BLaER1 (cell line): Measurements from ENCODE around the gene FYN.

ENCODE experiments used
- H3K27ac ChIP-seq: shearing (Covaris generic); formaldehyde crosslinking; 2 replicates; pipeline ENCODE4 v1.8.1; 2022
- H3K27me3 ChIP-seq: shearing (Covaris generic); formaldehyde crosslinking; 2 replicates; pipeline ENCODE4 v1.8.1; 2022
- H3K36me3 ChIP-seq: shearing (Covaris generic); formaldehyde crosslinking; 2 replicates; pipeline ENCODE4 v1.8.1; 2022
- H3K4me1 ChIP-seq: shearing (Covaris generic); formaldehyde crosslinking; 2 replicates; pipeline ENCODE4 v1.8.1; 2022
- H3K4me2 ChIP-seq: shearing (Covaris generic); formaldehyde crosslinking; 2 replicates; pipeline ENCODE4 v1.8.1; 2022
- H3K4me3 ChIP-seq: shearing (Covaris generic); formaldehyde crosslinking; 2 replicates; pipeline ENCODE4 v1.8.1; 2022
- H3K9ac ChIP-seq: shearing (Covaris generic); formaldehyde crosslinking; 2 replicates; pipeline ENCODE4 v1.8.1; 2022
- H3K9me3 ChIP-seq: shearing (Covaris generic); formaldehyde crosslinking; 2 replicates; pipeline ENCODE4 v1.8.1; 2022
- H4K20me1 ChIP-seq: shearing (Covaris generic); formaldehyde crosslinking; 2 replicates; pipeline ENCODE4 v1.8.1; 2022
- Cebpa-rat ChIP-seq: shearing (Covaris generic); IDR thresholded peaks from 2 replicates; pipeline ENCODE4 v1.8.1; 2022

Gene FYN

DNA sequence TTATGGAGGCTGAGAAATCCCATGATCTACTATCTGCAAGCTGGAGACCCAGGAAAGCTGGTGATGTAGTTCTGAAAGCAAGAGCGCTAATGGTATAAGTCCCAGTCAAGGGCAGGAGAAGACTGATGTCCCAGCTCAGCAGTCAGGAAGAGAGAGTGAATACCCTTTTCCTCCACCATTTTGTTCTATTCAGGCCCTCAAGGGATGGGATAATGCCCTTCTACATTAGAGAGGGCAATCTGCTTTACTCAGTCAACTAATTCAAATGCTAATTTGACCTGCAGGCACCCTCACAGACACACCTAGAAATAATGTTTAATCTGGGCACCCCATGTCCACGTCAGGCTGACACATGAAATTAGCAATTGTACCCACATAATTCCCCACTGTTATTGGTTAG lies 10.8 kb upstream of the FYN start:
- no peak overlapping the region for H3K4me2 ChIP-seq
- H3K4me1 ChIP-seq, result no peaks in the 10 kb centered on the region
- H3K4me3 ChIP-seq, result no peak overlapping the region
- no peak for TF ChIP-seq Cebpa-rat
- no peak overlapping the region for H3K27ac ChIP-seq
- H3K36me3 ChIP-seq, result no peaks in the 10 kb centered on the region
- no peak overlapping the region for H3K9ac ChIP-seq
- no peaks in the 10 kb centered on the region for H4K20me1 ChIP-seq
- H3K9me3 ChIP-seq, result peaks cover 7% of the 10 kb centered on the region
- H3K27me3 ChIP-seq, result no peaks in the 10 kb centered on the region

GRCh38 chr6:111880181-111880888 lies 7.1 kb upstream of the FYN start:
- Histone ChIP-seq H3K4me1 (no peaks in the 10 kb centered on the region), H3K9ac (no peak overlapping the region), H4K20me1 (no peaks in the 10 kb centered on the region), H3K27me3 (no peaks in the 10 kb centered on the region), H3K9me3 (peaks cover 7% of the 10 kb centered on the region), H3K4me2 (no peak overlapping the region), H3K36me3 (no peaks in the 10 kb centered on the region), H3K27ac (no peak overlapping the region), H3K4me3 (no peak overlapping the region)
- no peak for TF ChIP-seq Cebpa-rat

GRCh38 chr6:111875741-111876140 lies 2.5 kb upstream of the FYN start:
- Histone ChIP-seq H4K20me1 (peaks cover 14% of the 10 kb centered on the region), H3K4me1 (peaks cover 21% of the 10 kb centered on the region), H3K27ac (no peak overlapping the region), H3K4me2 (no peak overlapping the region), H3K9ac (no peak overlapping the region), H3K36me3 (no peaks in the 10 kb centered on the region), H3K9me3 (peaks cover 6% of the 10 kb centered on the region), H3K27me3 (no peaks in the 10 kb centered on the region), H3K4me3 (no peak overlapping the region)
- TF ChIP-seq Cebpa-rat, result no peak

DNA sequence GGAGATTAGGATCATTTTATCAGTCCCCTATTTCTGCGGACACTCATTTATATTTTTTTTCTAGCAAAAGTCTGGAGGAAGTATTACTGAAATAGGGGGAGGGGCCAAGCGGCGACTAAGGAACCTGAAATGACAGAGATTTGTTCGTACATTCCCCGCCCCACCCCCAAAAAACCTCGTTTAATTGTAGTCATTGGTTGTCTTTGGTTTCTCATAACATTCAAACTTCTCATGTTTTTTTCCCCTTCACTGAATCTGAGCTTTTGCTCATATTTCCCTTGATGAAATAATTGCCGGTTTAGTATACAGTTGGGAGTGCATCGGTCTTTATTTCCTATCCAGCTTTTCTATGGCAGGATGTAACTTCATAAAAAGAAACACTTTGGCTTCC lies 768 bp upstream of the FYN start:
- peaks cover 31% of the 10 kb centered on the region for H4K20me1 ChIP-seq
- peak overlapping the region; percentile 91 for H3K4me3 ChIP-seq
- H3K4me1 ChIP-seq, result peaks cover 38% of the 10 kb centered on the region
- H3K27me3 ChIP-seq, result no peaks in the 10 kb centered on the region
- peak overlapping the region; percentile 87 for H3K4me2 ChIP-seq
- H3K36me3 ChIP-seq, result peaks cover 6% of the 10 kb centered on the region; the same call in 1 of the 2 replicates
- no peak for TF ChIP-seq Cebpa-rat
- H3K27ac ChIP-seq, result peak overlapping the region; percentile 44; the same call in 1 of the 2 replicates
- no peaks in the 10 kb centered on the region for H3K9me3 ChIP-seq
- peak overlapping the region; percentile 68 for H3K9ac ChIP-seq

- H3K27me3 ChIP-seq, result no peaks in the 10 kb centered on the region
- peaks cover 45% of the 10 kb centered on the region for H4K20me1 ChIP-seq
- no peak for TF ChIP-seq Cebpa-rat
- H3K9ac ChIP-seq, result peak overlapping the region; percentile 89
- peaks cover 13% of the 10 kb centered on the region; the same call in 1 of the 2 replicates for H3K36me3 ChIP-seq
- peaks cover 41% of the 10 kb centered on the region for H3K4me1 ChIP-seq
- H3K4me3 ChIP-seq, result peak overlapping the region; percentile 91
- H3K4me2 ChIP-seq, result peak overlapping the region; percentile 94
- H3K9me3 ChIP-seq, result no peaks in the 10 kb centered on the region
- H3K27ac ChIP-seq, result peak overlapping the region; percentile 94
Measured at GRCh38 chr6:111872401-111873177, 663 bp downstream of the FYN start.

- Histone ChIP-seq H3K9ac (peak overlapping the region; percentile 83), H3K4me2 (peak overlapping the region; percentile 94), H3K4me3 (peak overlapping the region; percentile 91), H4K20me1 (peaks cover 52% of the 10 kb centered on the region), H3K9me3 (no peaks in the 10 kb centered on the region), H3K36me3 (peaks cover 16% of the 10 kb centered on the region; the same call in 1 of the 2 replicates), H3K27ac (peak overlapping the region; percentile 76), H3K4me1 (peaks cover 41% of the 10 kb centered on the region), H3K27me3 (no peaks in the 10 kb centered on the region)
- no peak for TF ChIP-seq Cebpa-rat
Measured at GRCh38 chr6:111871725-111872400, 1.4 kb downstream of the FYN start.

GRCh38 chr6:111871207-111871606 lies 2.0 kb downstream of the FYN start:
- H3K36me3 ChIP-seq, result peaks cover 16% of the 10 kb centered on the region; the same call in 1 of the 2 replicates
- no peaks in the 10 kb centered on the region for H3K9me3 ChIP-seq
- peaks cover 41% of the 10 kb centered on the region for H3K4me1 ChIP-seq
- H3K9ac ChIP-seq, result peak overlapping the region; percentile 83
- TF ChIP-seq Cebpa-rat, result no peak
- no peaks in the 10 kb centered on the region for H3K27me3 ChIP-seq
- H4K20me1 ChIP-seq, result peaks cover 59% of the 10 kb centered on the region
- H3K4me3 ChIP-seq, result peak overlapping the region; percentile 91
- peak overlapping the region; percentile 94 for H3K4me2 ChIP-seq
- peak overlapping the region; percentile 76 for H3K27ac ChIP-seq

GRCh38 chr6:111870742-111871064 lies 2.5 kb downstream of the FYN start:
- Histone ChIP-seq H3K27ac (no peak overlapping the region), H3K9ac (no peak overlapping the region; the same call in 1 of the 2 replicates), H3K27me3 (no peaks in the 10 kb centered on the region), H3K4me1 (peaks cover 41% of the 10 kb centered on the region), H3K9me3 (no peaks in the 10 kb centered on the region), H3K4me3 (peak overlapping the region; percentile 91; the same call in 1 of the 2 replicates), H3K36me3 (peaks cover 19% of the 10 kb centered on the region; the same call in 1 of the 2 replicates), H3K4me2 (peak overlapping the region; percentile 94), H4K20me1 (peaks cover 64% of the 10 kb centered on the region)
- no peak for TF ChIP-seq Cebpa-rat

DNA sequence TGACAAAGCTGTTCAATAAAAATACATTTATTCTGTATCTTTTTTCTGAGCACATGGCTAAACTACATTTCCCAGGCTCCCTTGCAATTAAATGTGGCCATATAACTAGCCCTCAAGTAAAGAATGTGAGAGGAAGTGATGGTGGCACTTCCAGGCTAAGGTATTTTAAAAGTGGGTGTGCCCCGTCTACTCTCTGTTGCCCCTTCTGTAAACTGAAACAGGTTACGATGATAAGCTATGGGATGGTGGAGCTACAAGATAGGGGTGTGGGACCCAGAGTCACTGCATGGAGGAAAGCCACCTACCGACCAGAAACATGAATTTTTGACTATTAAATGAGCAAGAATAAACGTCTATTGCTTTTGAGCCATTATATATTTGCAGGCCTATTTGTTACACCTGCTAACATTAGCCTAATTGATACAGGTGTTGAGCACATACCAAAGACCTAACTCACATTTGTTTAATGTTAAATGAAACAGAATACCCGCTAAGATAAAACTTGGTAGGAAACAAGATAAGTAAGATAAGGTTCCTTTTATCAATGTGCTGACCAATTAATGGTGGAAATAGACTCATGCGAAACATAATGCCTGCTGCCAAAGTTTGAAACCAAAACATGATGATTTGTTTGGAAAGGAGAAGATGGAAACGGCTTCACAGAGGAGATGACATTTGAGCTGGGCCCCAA lies 3.1 kb downstream of the FYN start:
- Histone ChIP-seq H3K9ac (no peak overlapping the region), H3K9me3 (no peaks in the 10 kb centered on the region), H3K27me3 (no peaks in the 10 kb centered on the region), H3K4me2 (peak overlapping the region; percentile 94), H4K20me1 (peaks cover 69% of the 10 kb centered on the region), H3K4me1 (peaks cover 41% of the 10 kb centered on the region), H3K4me3 (no peak overlapping the region), H3K36me3 (peaks cover 20% of the 10 kb centered on the region), H3K27ac (no peak overlapping the region)
- TF ChIP-seq Cebpa-rat, result no peak
